ENCODE results near the gene ATP2B2.

GRCh38 chr3:10487988-10488633 lies 17.3 kb downstream of the ATP2B2 start:
- no peak for TF ChIP-seq SUZ12 (IDR thresholded peaks at IDR 0.05; ENCODE audit: extremely low read depth, insufficient read depth, insufficient read length)
- TF ChIP-seq ZNF274 (IDR thresholded peaks at IDR 0.05; ENCODE audit: low read depth, low read length), result no peak
- no peak for TF ChIP-seq YY1 (IDR thresholded peaks at IDR 0.05; ENCODE audit: insufficient read depth, insufficient read length)
